ENCODE data around the gene TMEM132D.

TMEM132D gene

DNA sequence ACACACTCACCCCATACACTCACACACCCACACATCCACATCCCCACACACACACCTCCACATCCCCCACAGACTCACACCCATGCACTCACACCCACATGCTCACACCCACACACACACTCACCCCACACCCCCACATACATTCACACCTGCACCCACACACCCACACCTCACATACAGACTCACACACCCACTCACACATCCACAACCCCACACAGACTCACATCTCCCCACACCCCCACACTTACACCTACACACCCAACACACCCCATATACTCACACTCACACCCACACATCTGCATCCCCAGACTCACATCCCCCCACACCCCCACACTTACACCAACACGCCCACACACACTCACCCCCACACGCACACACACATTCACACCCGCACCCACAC, 878.8 kb downstream of the TMEM132D start:
- DNase-seq = no peak

All from DMS53 (cell line).